Vagina (tissue), 2 donors: Measurements from ENCODE around the gene SOX9. TPM values are rescaled to one million over a fixed set of nuclear protein-coding genes. Genes with fewer than 3 reads are reported as not detected.
A peak's percentile ranks its signal among the peaks of the same experiment; 100 is the strongest.

ENCODE experiments used
- DNase-seq, 2 donors: peaks; one replicate each; pipeline ENCODE4 v3.0.0-alpha.2; 2017; ENCODE audit errors: extremely low spot score in 2 of 2
- H3K27ac ChIP-seq: fragments of 200-600 bp; sonication (generic); one replicate; pipeline ENCODE4 v1.5.1; 2019
- H3K27me3 ChIP-seq: fragments of 200-600 bp; sonication (generic); one replicate; pipeline ENCODE4 v1.5.1; 2019
- H3K36me3 ChIP-seq, 2 donors: fragments of 200-600 bp; sonication (generic); one replicate each; pipeline ENCODE4 v1.5.1; 2017 to 2019
- H3K4me1 ChIP-seq: fragments of 200-600 bp; sonication (generic); one replicate; pipeline ENCODE4 v1.5.1; 2019
- H3K4me3 ChIP-seq, 2 donors: fragments of 200-600 bp; sonication (generic); 1 replicate in 1 of 2; 2 replicates in 1 of 2; pipeline ENCODE4 v1.5.1; 2016 to 2019
- H3K9me3 ChIP-seq: fragments of 200-600 bp; sonication (generic); one replicate; pipeline ENCODE4 v1.5.1; 2019
- CTCF ChIP-seq, 3 experiments: fragments of 450-650 bp in 2 of 3; fragments of 200-600 bp in 1 of 3; sonication (generic) in 1 of 3; IDR thresholded peaks; one replicate each; pipeline ENCODE4 v1.5.1; 2017 to 2019; ENCODE audit warnings: antibody characterized with exemption in 3 of 3, mild to moderate bottlenecking in 2 of 3, moderate library complexity in 2 of 3
- POLR2A ChIP-seq, 2 donors: fragments of 450-650 bp; IDR thresholded peaks; one replicate each; pipeline ENCODE4 v1.6.1; 2017; ENCODE audit warnings: antibody characterized with exemption in 2 of 2, mild to moderate bottlenecking in 2 of 2, moderate library complexity in 2 of 2
- POLR2AphosphoS5 ChIP-seq, 2 donors: sonication (generic); formaldehyde crosslinking; IDR thresholded peaks; one replicate each; pipeline ENCODE4 v1.9.0; 2017; ENCODE audit warnings: antibody characterized with exemption in 2 of 2, mild to moderate bottlenecking in 2 of 2, low read depth in 1 of 2; ENCODE audit not compliant: insufficient read depth in 1 of 2
- intact Hi-C: fragments of 100-400 bp; cut with DNase I; formaldehyde crosslinking; loops from one replicate; pipeline ENCODE4 v1.15.1; 2023
- total RNA-seq: library from RNA; depleted of rRNA; stranded (reverse); fragments of >200 nt; gene quantifications from one replicate; pipeline ENCODE4 v1.2.3, GENCODE V29; 2016

Gene SOX9
- total RNA-seq, 1 donor from 2014 or later: 22.8 TPM

- intact Hi-C loops: no loop called here
- peak in 2 of 3 experiments; percentile 68 to 72 for TF ChIP-seq CTCF (IDR thresholded peaks at IDR 0.05)
- no peak for TF ChIP-seq POLR2A (IDR thresholded peaks at IDR 0.05)
- no peak for TF ChIP-seq POLR2AphosphoS5 (IDR thresholded peaks at IDR 0.05; ENCODE audit: insufficient read depth in 1 of 2, low read depth in 1 of 2)
- H3K4me1 ChIP-seq: peaks cover 58% of the 10 kb centered on the region
- no peak overlapping the region for H3K27ac ChIP-seq
- no peaks in the 10 kb centered on the region for H3K36me3 ChIP-seq
- no peak overlapping the region for H3K4me3 ChIP-seq
- no peaks in the 10 kb centered on the region for H3K9me3 ChIP-seq
- no peak for DNase-seq
- peaks cover 23% of the 10 kb centered on the region for H3K27me3 ChIP-seq
These were observed 2.3 kb upstream of the SOX9 start for GRCh38 chr17:72118335-72119076.

- DNase-seq: no peak
- intact Hi-C loops: no loop called here
- peaks cover 23% of the 10 kb centered on the region for H3K27me3 ChIP-seq
- H3K27ac ChIP-seq: no peak overlapping the region
- no peak overlapping the region for H3K4me3 ChIP-seq
- no peaks in the 10 kb centered on the region for H3K9me3 ChIP-seq
- H3K36me3 ChIP-seq: no peaks in the 10 kb centered on the region
- peaks cover 59% of the 10 kb centered on the region for H3K4me1 ChIP-seq
- TF ChIP-seq POLR2AphosphoS5 (IDR thresholded peaks at IDR 0.05; ENCODE audit: insufficient read depth in 1 of 2, low read depth in 1 of 2): no peak
- TF ChIP-seq POLR2A (IDR thresholded peaks at IDR 0.05): no peak
- TF ChIP-seq CTCF (IDR thresholded peaks at IDR 0.05): no peak
These were observed 1.5 kb upstream of the SOX9 start for GRCh38 chr17:72119077-72119872.

DNA sequence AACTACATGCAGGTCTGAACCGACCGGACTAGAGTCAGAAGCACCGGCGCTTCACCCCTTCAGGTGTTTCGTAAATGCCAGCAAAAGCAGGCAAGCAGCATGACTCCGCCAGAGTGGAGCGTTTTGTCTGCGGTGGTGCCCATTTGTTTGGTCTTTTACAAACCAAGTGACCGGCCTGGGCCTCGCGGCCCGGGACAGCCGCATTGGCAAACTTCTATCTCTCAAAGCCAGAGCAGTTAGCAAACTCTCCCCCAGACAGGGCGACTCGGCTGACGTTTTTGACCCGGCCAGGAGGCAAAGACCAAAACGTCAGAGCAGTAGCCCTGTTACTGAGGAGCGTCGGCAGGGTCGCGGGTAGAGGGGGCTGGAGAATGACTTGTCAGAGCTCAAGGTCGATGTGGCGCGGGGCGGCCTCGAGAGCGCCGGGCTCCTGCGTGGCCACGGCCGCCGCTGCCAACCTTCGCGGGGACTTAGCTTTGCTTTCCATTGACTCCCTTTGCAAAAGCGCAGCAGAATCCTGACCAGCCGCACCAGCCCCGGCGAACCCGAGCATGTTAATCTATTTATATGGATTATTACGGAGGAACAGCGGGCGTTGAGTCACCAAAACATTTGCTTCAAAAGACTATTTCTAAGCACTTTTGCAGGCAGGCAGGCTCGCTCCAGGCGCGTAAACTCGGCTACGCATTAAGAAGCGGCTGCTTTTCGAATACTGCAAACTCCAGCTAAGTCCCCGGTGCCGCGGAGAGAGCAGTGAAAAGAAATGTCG is 763 bp upstream of the SOX9 start:
- no peak for DNase-seq
- peaks cover 59% of the 10 kb centered on the region for H3K4me1 ChIP-seq
- intact Hi-C loops: no loop called here

More for the DNA sequence above, 763 bp upstream of the SOX9 start:
- Histone ChIP-seq H3K27ac (no peak overlapping the region), H3K36me3 (no peaks in the 10 kb centered on the region), H3K9me3 (no peaks in the 10 kb centered on the region), H3K4me3 (peak overlapping the region; percentile 44 to 53), H3K27me3 (peaks cover 23% of the 10 kb centered on the region)
- TF ChIP-seq CTCF (IDR thresholded peaks at IDR 0.05) (no peak), POLR2AphosphoS5 (IDR thresholded peaks at IDR 0.05; ENCODE audit: insufficient read depth in 1 of 2, low read depth in 1 of 2) (no peak), POLR2A (IDR thresholded peaks at IDR 0.05) (no peak)
